H9 (cell line): Measurements from ENCODE around the gene CACFD1. TPM values are rescaled to one million over a fixed set of nuclear protein-coding genes. Genes with fewer than 3 reads are reported as not detected.

Source experiments
- DNase-seq: peaks from one replicate; pipeline ENCODE4 v3.0.0-alpha.2; 2017
- H2AFZ ChIP-seq: one replicate; pipeline ENCODE4 v1.6.1; 2013; ENCODE audit warnings: mild to moderate bottlenecking, low read length, control low read depth, moderate library complexity
- H2AK5ac ChIP-seq: 2 replicates; pipeline ENCODE4 v1.6.1; 2013; ENCODE audit warnings: low read length, control low read depth, mixed read lengths; ENCODE audit not compliant: insufficient read length
- H2BK120ac ChIP-seq: one replicate; pipeline ENCODE4 v1.6.1; 2013; ENCODE audit warnings: low read depth, mild to moderate bottlenecking, low read length, control low read depth, inconsistent platforms; ENCODE audit not compliant: poor library complexity, severe bottlenecking
- H2BK12ac ChIP-seq: 2 replicates; pipeline ENCODE4 v1.6.1; 2013; ENCODE audit warnings: low read length, control low read depth, mixed read lengths, low read depth; ENCODE audit not compliant: insufficient read length
- H2BK15ac ChIP-seq: 2 replicates; pipeline ENCODE4 v1.6.1; 2013; ENCODE audit warnings: low read depth, low read length, control low read depth
- H2BK20ac ChIP-seq: one replicate; pipeline ENCODE4 v1.6.1; 2013; ENCODE audit warnings: low read depth, mild to moderate bottlenecking, low read length, control low read depth, inconsistent platforms; ENCODE audit not compliant: poor library complexity, severe bottlenecking
- H2BK5ac ChIP-seq: 2 replicates; pipeline ENCODE4 v1.6.1; 2013; ENCODE audit warnings: low read length, control low read depth, mixed read lengths; ENCODE audit not compliant: insufficient read length
- H3K14ac ChIP-seq: 2 replicates; pipeline ENCODE4 v1.6.1; 2013; ENCODE audit warnings: low read length, control low read depth; ENCODE audit not compliant: insufficient read depth
- H3K18ac ChIP-seq: 2 replicates; pipeline ENCODE4 v1.6.1; 2013; ENCODE audit warnings: low read depth, mild to moderate bottlenecking, mixed read lengths, low read length, control low read depth; ENCODE audit not compliant: insufficient read length
- H3K23ac ChIP-seq: 2 replicates; pipeline ENCODE4 v1.6.1; 2013; ENCODE audit warnings: low read length, control low read depth, mixed read lengths, low read depth; ENCODE audit not compliant: insufficient read length
- H3K23me2 ChIP-seq: 2 replicates; pipeline ENCODE4 v1.6.1; 2013; ENCODE audit warnings: low read depth, mild to moderate bottlenecking, mixed read lengths, low read length, control low read depth; ENCODE audit not compliant: insufficient read length, poor library complexity, severe bottlenecking
- H3K27ac ChIP-seq: 2 replicates; pipeline ENCODE4 v1.5.1; 2013; ENCODE audit warnings: low read length, control low read depth, mixed read lengths, low read depth; ENCODE audit not compliant: insufficient read length
- H3K27me3 ChIP-seq: 2 replicates; pipeline ENCODE4 v1.6.1; 2013; ENCODE audit warnings: low read length, control low read depth, inconsistent platforms; ENCODE audit not compliant: insufficient read depth
- H3K4ac ChIP-seq: 2 replicates; pipeline ENCODE4 v1.6.1; 2013; ENCODE audit warnings: low read depth, mild to moderate bottlenecking, control low read depth, inconsistent platforms, low read length, moderate library complexity
- H3K4me1 ChIP-seq: 2 replicates; pipeline ENCODE4 v1.6.1; 2013; ENCODE audit warnings: low read length, control low read depth, inconsistent platforms; ENCODE audit not compliant: insufficient read depth
- H3K4me2 ChIP-seq: 2 replicates; pipeline ENCODE4 v1.6.1; 2013; ENCODE audit warnings: low read length, control low read depth, mixed read lengths; ENCODE audit not compliant: insufficient read length, insufficient read depth
- H3K56ac ChIP-seq: 2 replicates; pipeline ENCODE4 v1.6.1; 2013; ENCODE audit warnings: low read depth, mild to moderate bottlenecking, mixed read lengths, low read length, control low read depth; ENCODE audit not compliant: insufficient read length
- H3K79me1 ChIP-seq: 2 replicates; pipeline ENCODE4 v1.6.1; 2013; ENCODE audit warnings: low read depth, mild to moderate bottlenecking, moderate library complexity, low read length, control low read depth, inconsistent platforms; ENCODE audit not compliant: insufficient read depth, poor library complexity, severe bottlenecking
- H3K79me2 ChIP-seq: 2 replicates; pipeline ENCODE4 v1.6.1; 2013; ENCODE audit warnings: low read length, control low read depth, inconsistent platforms; ENCODE audit not compliant: insufficient read depth
- H3K9ac ChIP-seq: 2 replicates; pipeline ENCODE4 v1.6.1; 2013; ENCODE audit warnings: low read length, control low read depth, mixed read lengths; ENCODE audit not compliant: insufficient read length; ENCODE audit errors: extremely low read depth
- H3K9me3 ChIP-seq: one replicate; pipeline ENCODE4 v1.6.1; 2013; ENCODE audit warnings: low read depth, low read length, inconsistent platforms; ENCODE audit not compliant: control insufficient read depth
- H3T11ph ChIP-seq: one replicate; pipeline ENCODE4 v1.6.1; 2013; ENCODE audit warnings: mild to moderate bottlenecking, low read length, control low read depth, inconsistent platforms
- H4K20me1 ChIP-seq: one replicate; pipeline ENCODE4 v1.6.1; 2013; ENCODE audit not compliant: control insufficient read depth, insufficient read length, insufficient read depth
- H4K5ac ChIP-seq: 2 replicates; pipeline ENCODE4 v1.6.1; 2013; ENCODE audit warnings: low read depth, mild to moderate bottlenecking, mixed read lengths, low read length, control low read depth; ENCODE audit not compliant: insufficient read length
- H4K8ac ChIP-seq: replicated peaks from 2 replicates; pipeline ENCODE4 v1.6.1; 2013; ENCODE audit warnings: low read length, control low read depth, mixed read lengths, low read depth; ENCODE audit not compliant: insufficient read length
- H4K91ac ChIP-seq: 2 replicates; pipeline ENCODE4 v1.6.1; 2013; ENCODE audit warnings: low read depth, mild to moderate bottlenecking, moderate library complexity, mixed read lengths, low read length, control low read depth; ENCODE audit not compliant: insufficient read length
- H3K27ac Mint-ChIP-seq, 3 experiments: 2 replicates in 2 of 3; 3 replicates in 1 of 3; pipeline ENCODE4 v1.8.0; 2020 to 2021; ENCODE audit warnings: mixed read lengths in 3 of 3, mild to moderate bottlenecking in 1 of 3, moderate library complexity in 1 of 3
- H3K27me3 Mint-ChIP-seq: 2 replicates; pipeline ENCODE4 v1.8.0; 2021; ENCODE audit warnings: low read depth, mild to moderate bottlenecking, moderate library complexity, mixed read lengths
- H3K36me3 Mint-ChIP-seq, 3 experiments: 2 replicates in 2 of 3; 3 replicates in 1 of 3; pipeline ENCODE4 v1.8.0; 2020 to 2021; ENCODE audit warnings: low read depth in 3 of 3, mixed read lengths in 3 of 3; ENCODE audit not compliant: insufficient read depth in 1 of 3
- H3K4me1 Mint-ChIP-seq, 2 experiments: 2 replicates each; pipeline ENCODE4 v1.8.0; 2020; ENCODE audit warnings: mixed read lengths in 2 of 2
- H3K4me3 Mint-ChIP-seq, 2 experiments: 2 replicates in 1 of 2; 3 replicates in 1 of 2; pipeline ENCODE4 v1.8.0; 2020 to 2021; ENCODE audit warnings: mild to moderate bottlenecking in 2 of 2, mixed read lengths in 2 of 2, moderate library complexity in 1 of 2
- H3K9me3 Mint-ChIP-seq, 2 experiments: 2 replicates in 1 of 2; 3 replicates in 1 of 2; pipeline ENCODE4 v1.8.0; 2020; ENCODE audit warnings: mild to moderate bottlenecking in 2 of 2, mixed read lengths in 2 of 2, moderate library complexity in 1 of 2
- WGBS: extraction: QIAGEN DNeasy Blood & Tissue Kit; methylation state at CpG from one replicate; pipeline ENCODE4 v1.1.7; 2013; ENCODE audit warnings: missing lambda C conversion rate, low lambda C conversion rate, mixed read lengths; ENCODE audit not compliant: insufficient read length; ENCODE audit errors: extremely low coverage; 5-methylcytosine and 5-hydroxymethylcytosine counted together
- total RNA-seq: library from RNA; stranded (reverse); gene quantifications from 2 replicates; pipeline ENCODE4 v1.2.1, GENCODE V29; 2021
- TF ChIP-seq, protein P1 (sequence below): fragments of 200-600 bp; sonication (generic); conservative IDR thresholded peaks from 3 replicates; pipeline ENCODE4 v1.8.0; 2021; ENCODE audit warnings: antibody characterized with exemption, mild to moderate bottlenecking

The CACFD1 gene
- total RNA-seq, 1 experiment from 2014 or later, result 20.0 TPM

DNA sequence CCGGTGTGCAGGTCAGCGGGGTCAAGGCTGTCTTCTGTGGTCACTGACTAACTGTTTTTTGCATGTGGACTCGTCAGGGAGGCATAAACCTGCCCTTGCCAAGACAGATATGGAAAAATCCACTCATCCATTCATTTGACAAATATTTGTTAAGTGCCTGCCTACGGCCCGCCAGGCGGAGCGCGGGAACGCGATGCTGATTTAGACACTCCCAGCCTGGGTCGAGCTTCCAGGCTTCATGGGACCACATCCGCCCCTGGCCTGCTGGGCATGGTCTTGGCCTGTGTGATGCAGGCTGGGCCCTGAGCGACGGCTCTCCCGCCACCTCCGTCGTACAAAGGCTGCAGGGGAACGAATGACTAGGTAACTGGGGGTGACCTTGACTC, 46.9 kb downstream of the CACFD1 start:
- H3K27ac ChIP-seq, result no peak overlapping the region
- H2BK15ac ChIP-seq, result no peak overlapping the region
- no peak overlapping the region for H3K14ac ChIP-seq
- Mint-ChIP-seq H3K27ac (no peak overlapping the region), H3K27me3 (peaks cover 27% of the 10 kb centered on the region), H3K4me1 (peaks cover 8 to 11% of the 10 kb centered on the region in 2 experiments), H3K9me3 (peaks cover 9 to 11% of the 10 kb centered on the region in 2 experiments), H3K36me3 (peaks cover 0 to 9% (median 2%) of the 10 kb centered on the region in 3 experiments; a peak in 4 of 7 replicates), H3K4me3 (no peak overlapping the region)
- TF ChIP-seq, protein P1, sequence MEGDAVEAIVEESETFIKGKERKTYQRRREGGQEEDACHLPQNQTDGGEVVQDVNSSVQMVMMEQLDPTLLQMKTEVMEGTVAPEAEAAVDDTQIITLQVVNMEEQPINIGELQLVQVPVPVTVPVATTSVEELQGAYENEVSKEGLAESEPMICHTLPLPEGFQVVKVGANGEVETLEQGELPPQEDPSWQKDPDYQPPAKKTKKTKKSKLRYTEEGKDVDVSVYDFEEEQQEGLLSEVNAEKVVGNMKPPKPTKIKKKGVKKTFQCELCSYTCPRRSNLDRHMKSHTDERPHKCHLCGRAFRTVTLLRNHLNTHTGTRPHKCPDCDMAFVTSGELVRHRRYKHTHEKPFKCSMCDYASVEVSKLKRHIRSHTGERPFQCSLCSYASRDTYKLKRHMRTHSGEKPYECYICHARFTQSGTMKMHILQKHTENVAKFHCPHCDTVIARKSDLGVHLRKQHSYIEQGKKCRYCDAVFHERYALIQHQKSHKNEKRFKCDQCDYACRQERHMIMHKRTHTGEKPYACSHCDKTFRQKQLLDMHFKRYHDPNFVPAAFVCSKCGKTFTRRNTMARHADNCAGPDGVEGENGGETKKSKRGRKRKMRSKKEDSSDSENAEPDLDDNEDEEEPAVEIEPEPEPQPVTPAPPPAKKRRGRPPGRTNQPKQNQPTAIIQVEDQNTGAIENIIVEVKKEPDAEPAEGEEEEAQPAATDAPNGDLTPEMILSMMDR, result no peak
- no peaks in the 10 kb centered on the region for H3K27me3 ChIP-seq
- H3K4ac ChIP-seq, result no peak overlapping the region
- H3K18ac ChIP-seq, result no peak overlapping the region
- no peak overlapping the region for H2BK20ac ChIP-seq
- no peak overlapping the region for H4K8ac ChIP-seq
- H3K4me1 ChIP-seq, result peaks cover 2% of the 10 kb centered on the region; the same call in 1 of the 2 replicates
- no peak overlapping the region for H3K56ac ChIP-seq
- H3K23me2 ChIP-seq, result no peaks in the 10 kb centered on the region
- no peak overlapping the region for H4K91ac ChIP-seq
- H2AFZ ChIP-seq, result no peak overlapping the region
- no peak overlapping the region for H2BK5ac ChIP-seq
- H3K23ac ChIP-seq, result no peak overlapping the region
- H3T11ph ChIP-seq, result no peak overlapping the region
- H2BK12ac ChIP-seq, result no peak overlapping the region
- no peak for DNase-seq
- WGBS, result no CpG with 5 or more reads among the region's 18 CpGs
- H2BK120ac ChIP-seq, result no peak overlapping the region
- H4K5ac ChIP-seq, result no peak overlapping the region
- H3K9ac ChIP-seq, result no peak overlapping the region
- H3K4me2 ChIP-seq, result no peak overlapping the region
- peaks cover 3% of the 10 kb centered on the region for H4K20me1 ChIP-seq
- H3K9me3 ChIP-seq, result no peaks in the 10 kb centered on the region
- H3K79me2 ChIP-seq, result no peaks in the 10 kb centered on the region
- no peaks in the 10 kb centered on the region for H3K79me1 ChIP-seq
- no peak overlapping the region for H2AK5ac ChIP-seq
